ENCODE data around the gene USP6. TPM values are rescaled to one million over a fixed set of nuclear protein-coding genes. Genes with fewer than 3 reads are reported as not detected.
A peak's percentile ranks its signal among the peaks of the same experiment; 100 is the strongest.

Gene USP6
- total and polyA plus RNA-seq, 2 of the 13 experiments (the other 11 are each of a cell fraction or from before 2014, with no cell fraction given), result 0.04 TPM; not detected in 1

DNA sequence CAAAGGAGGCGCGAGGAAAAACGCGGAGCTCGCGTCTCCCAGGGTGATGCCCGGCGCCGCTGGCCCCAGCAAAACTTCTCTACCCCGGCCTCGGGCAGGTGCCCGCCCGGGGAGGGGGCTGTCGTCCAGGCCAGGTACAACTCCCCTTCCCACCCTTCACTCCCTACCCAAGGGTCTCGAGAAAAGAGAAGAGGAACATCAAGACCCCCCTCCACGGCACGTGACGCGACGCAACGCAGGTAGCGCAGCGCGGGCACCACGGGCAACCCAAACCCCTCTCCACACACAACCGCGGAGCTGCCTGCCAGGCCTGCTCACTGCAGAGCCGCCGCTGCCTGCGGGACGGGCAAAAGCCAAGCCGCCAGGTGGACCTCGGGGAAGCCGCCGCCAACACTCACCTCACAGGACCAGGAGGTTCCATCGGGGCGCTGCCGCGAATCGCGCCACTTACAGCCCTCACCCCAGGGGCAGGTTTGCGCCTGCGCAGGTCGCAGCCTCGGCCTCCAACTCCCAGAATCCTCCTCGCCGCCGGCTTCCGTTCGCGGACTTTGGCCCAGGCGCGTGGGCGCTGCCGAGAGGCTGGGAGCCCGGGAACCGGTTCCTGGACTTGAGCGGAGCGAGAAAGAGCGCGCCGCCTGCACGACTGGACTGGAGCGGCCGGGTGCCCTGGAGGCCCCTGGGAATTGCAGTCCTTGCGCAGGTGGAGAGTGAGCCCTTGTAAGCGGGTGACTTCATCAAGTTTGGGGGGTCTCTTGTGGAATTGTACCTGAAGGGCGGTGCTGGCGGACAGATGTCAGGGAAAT lies 4.2 kb upstream of the USP6 start, which contains the start of gene ZNF232 (continued):
- TF ChIP-seq SNRNP70 (IDR thresholded peaks at IDR 0.05; ENCODE audit: low read depth, low read length), result no peak
- TF ChIP-seq RAD21 (CRISPR knock-in tag; IDR thresholded peaks at IDR 0.05), result peak; percentile 53; the same call in 1 of the 2 replicates
- TF ChIP-seq NCOR1 (IDR thresholded peaks at IDR 0.05; ENCODE audit: borderline replicate concordance, low read length), result peak; percentile 52; the same call in 1 of the 2 replicates
- no peak for TF ChIP-seq ZNF432 (CRISPR knock-in tag; IDR thresholded peaks at IDR 0.05; ENCODE audit: borderline replicate concordance)
- TF ChIP-seq MTA1 (CRISPR knock-in tag; IDR thresholded peaks at IDR 0.05; ENCODE audit: borderline replicate concordance), result peak; percentile 48; the same call in 1 of the 2 replicates
- TF ChIP-seq ZSCAN25 (CRISPR knock-in tag; IDR thresholded peaks at IDR 0.05), result peak; percentile 63
- no peak for TF ChIP-seq KDM1A (CRISPR knock-in tag; IDR thresholded peaks at IDR 0.05)
- TF ChIP-seq, protein P1, sequence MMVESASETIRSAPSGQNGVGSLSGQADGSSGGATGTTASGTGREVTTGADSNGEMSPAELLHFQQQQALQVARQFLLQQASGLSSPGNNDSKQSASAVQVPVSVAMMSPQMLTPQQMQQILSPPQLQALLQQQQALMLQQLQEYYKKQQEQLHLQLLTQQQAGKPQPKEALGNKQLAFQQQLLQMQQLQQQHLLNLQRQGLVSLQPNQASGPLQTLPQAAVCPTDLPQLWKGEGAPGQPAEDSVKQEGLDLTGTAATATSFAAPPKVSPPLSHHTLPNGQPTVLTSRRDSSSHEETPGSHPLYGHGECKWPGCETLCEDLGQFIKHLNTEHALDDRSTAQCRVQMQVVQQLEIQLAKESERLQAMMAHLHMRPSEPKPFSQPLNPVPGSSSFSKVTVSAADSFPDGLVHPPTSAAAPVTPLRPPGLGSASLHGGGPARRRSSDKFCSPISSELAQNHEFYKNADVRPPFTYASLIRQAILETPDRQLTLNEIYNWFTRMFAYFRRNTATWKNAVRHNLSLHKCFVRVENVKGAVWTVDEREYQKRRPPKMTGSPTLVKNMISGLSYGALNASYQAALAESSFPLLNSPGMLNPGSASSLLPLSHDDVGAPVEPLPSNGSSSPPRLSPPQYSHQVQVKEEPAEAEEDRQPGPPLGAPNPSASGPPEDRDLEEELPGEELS (CRISPR knock-in tag; IDR thresholded peaks at IDR 0.05), result peak; percentile 49; the same call in 1 of the 2 replicates
- TF ChIP-seq SALL1 (CRISPR knock-in tag; IDR thresholded peaks at IDR 0.05), result peak; percentile 90
- TF ChIP-seq ETV6 (CRISPR knock-in tag; conservative IDR thresholded peaks at IDR 0.05), result 0 out of 2 replicates have a peak, but pooled peaks have one; percentile 25
- TF ChIP-seq NFE2 (CRISPR knock-in tag; IDR thresholded peaks at IDR 0.05), result no peak
- no peak for TF ChIP-seq ZBTB3 (CRISPR knock-in tag; IDR thresholded peaks at IDR 0.05; ENCODE audit: borderline replicate concordance, low read depth)
- TF ChIP-seq HDAC6 (IDR thresholded peaks at IDR 0.05; ENCODE audit: low read depth, low read length), result no peak
- peak; percentile 71 for TF ChIP-seq POGZ (CRISPR knock-in tag; IDR thresholded peaks at IDR 0.05)
- TF ChIP-seq ZNF350 (CRISPR knock-in tag; IDR thresholded peaks at IDR 0.05; ENCODE audit: borderline replicate concordance, low read depth), result peak; percentile 95
- TF ChIP-seq ZNF678 (CRISPR knock-in tag; IDR thresholded peaks at IDR 0.05), result no peak
- TF ChIP-seq ZNF766 (CRISPR knock-in tag; IDR thresholded peaks at IDR 0.05; ENCODE audit: borderline replicate concordance), result peak; percentile 28; the same call in 1 of the 2 replicates
- TF ChIP-seq ZNF773 (CRISPR knock-in tag; IDR thresholded peaks at IDR 0.05; ENCODE audit: borderline replicate concordance), result no peak
- TF ChIP-seq, protein P2, sequence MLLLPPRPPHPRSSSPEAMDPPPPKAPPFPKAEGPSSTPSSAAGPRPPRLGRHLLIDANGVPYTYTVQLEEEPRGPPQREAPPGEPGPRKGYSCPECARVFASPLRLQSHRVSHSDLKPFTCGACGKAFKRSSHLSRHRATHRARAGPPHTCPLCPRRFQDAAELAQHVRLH (CRISPR knock-in tag; IDR thresholded peaks at IDR 0.05; ENCODE audit: borderline replicate concordance, low read depth), result peak; percentile 78; the same call in 1 of the 2 replicates
- TF ChIP-seq MEF2D (CRISPR knock-in tag; IDR thresholded peaks at IDR 0.05), result peak; percentile 78
- peak; percentile 83 for TF ChIP-seq KMT2A (CRISPR knock-in tag; IDR thresholded peaks at IDR 0.05)
- TF ChIP-seq EEA1 (CRISPR knock-in tag; IDR thresholded peaks at IDR 0.05; ENCODE audit: borderline replicate concordance), result no peak
- TF ChIP-seq NR2C2 (CRISPR knock-in tag; IDR thresholded peaks at IDR 0.05; ENCODE audit: borderline replicate concordance), result peak; percentile 72; the same call in 1 of the 2 replicates
- no peak for TF ChIP-seq ZBTB7B (CRISPR knock-in tag; IDR thresholded peaks at IDR 0.05)
- 0 out of 2 replicates have a peak, but pooled peaks have one; percentile 70 for TF ChIP-seq ELF4 (CRISPR knock-in tag; IDR thresholded peaks at IDR 0.05; ENCODE audit: borderline replicate concordance)
- TF ChIP-seq, protein P3, sequence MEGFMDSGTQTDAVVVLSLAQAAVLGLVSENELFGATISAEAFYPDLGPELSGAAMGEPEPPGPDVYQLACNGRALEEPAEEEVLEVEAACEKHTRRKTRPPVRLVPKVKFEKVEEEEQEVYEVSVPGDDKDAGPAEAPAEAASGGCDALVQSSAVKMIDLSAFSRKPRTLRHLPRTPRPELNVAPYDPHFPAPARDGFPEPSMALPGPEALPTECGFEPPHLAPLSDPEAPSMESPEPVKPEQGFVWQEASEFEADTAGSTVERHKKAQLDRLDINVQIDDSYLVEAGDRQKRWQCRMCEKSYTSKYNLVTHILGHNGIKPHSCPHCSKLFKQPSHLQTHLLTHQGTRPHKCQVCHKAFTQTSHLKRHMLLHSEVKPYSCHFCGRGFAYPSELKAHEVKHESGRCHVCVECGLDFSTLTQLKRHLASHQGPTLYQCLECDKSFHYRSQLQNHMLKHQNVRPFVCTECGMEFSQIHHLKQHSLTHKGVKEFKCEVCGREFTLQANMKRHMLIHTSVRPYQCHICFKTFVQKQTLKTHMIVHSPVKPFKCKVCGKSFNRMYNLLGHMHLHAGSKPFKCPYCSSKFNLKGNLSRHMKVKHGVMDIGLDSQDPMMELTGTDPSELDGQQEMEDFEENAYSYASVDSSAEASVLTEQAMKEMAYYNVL (CRISPR knock-in tag; IDR thresholded peaks at IDR 0.05; ENCODE audit: borderline replicate concordance), result no peak
- TF ChIP-seq ZNF382 (CRISPR knock-in tag; IDR thresholded peaks at IDR 0.05; ENCODE audit: borderline replicate concordance), result no peak

Data from HepG2 (cell line).